K562 (cell line): ENCODE data around the gene CPSF4. TPM values are rescaled to one million over a fixed set of nuclear protein-coding genes. Genes with fewer than 3 reads are reported as not detected.

ENCODE experiments used
- ATAC-seq: fragments of 200-7000 bp; cut with Tn5 transposase; 3 replicates; pipeline ENCODE4 v1.9.1; 2020; ENCODE audit warnings: moderate library complexity
- BruUV-seq: library from RNA; stranded (reverse); fragments of 400-500 nt; replicated peaks from 2 replicates; lab custom pipeline; 2021; lab: Mats Ljungman, UMichigan
- CTCF ChIA-PET: fragments of 300-600 bp; formaldehyde crosslinking; extraction: SDS; loops from one replicate; lab custom pipeline; 2021; ENCODE audit warnings: low intra/inter-chr PET ratio; lab: Yijun Ruan, JAX
- POLR2A ChIA-PET: fragments of 300-600, 350-650 bp; sonication (Branson Sonifier 250); formaldehyde crosslinking; extraction: SDS; loops from one replicate; lab custom pipeline; 2021; ENCODE audit warnings: antibody characterized with exemption, inconsistent platforms; lab: Yijun Ruan, JAX
- DNase-seq, 4 experiments: peaks; one replicate each; pipeline versions ENCODE4 v3.0.0 to v3.0.0-alpha.2; 2011 to 2018; ENCODE audit warnings: low spot score in 3 of 4, mixed read lengths in 3 of 4; ENCODE audit errors: extremely low read depth in 1 of 4
- FAIRE-seq: peaks from 2 replicates; lab custom pipeline; 2011; peaks lifted over from hg19 to GRCh38; lab: Jason Lieb, UNC
- H2AFZ ChIP-seq: 2 replicates; pipeline ENCODE4 v1.6.0; 2011; ENCODE audit warnings: low read depth, low read length, control low read depth, inconsistent platforms
- H3K27ac ChIP-seq: fragments of 200-600 bp; 3 replicates; pipeline ENCODE4 v1.8.0; 2011; ENCODE audit warnings: low read depth, mild to moderate bottlenecking, control low read depth, inconsistent platforms, low read length, moderate library complexity, mixed read lengths; ENCODE audit errors: extremely low read depth
- H3K27me3 ChIP-seq, 2 experiments: fragments of 300-600 bp in 1 of 2; 2 replicates in 1 of 2; 3 replicates in 1 of 2; pipeline versions ENCODE4 v1.6.0 to v1.8.0; 2011; ENCODE audit warnings: inconsistent platforms in 2 of 2, low read length in 2 of 2, mild to moderate bottlenecking in 1 of 2, mixed read lengths in 1 of 2, moderate library complexity in 1 of 2; ENCODE audit not compliant: control insufficient read depth in 2 of 2, insufficient read depth in 2 of 2
- H3K36me3 ChIP-seq: fragments of 300-600 bp; 3 replicates; pipeline ENCODE4 v1.8.0; 2011; ENCODE audit warnings: mild to moderate bottlenecking, low read length, inconsistent platforms; ENCODE audit not compliant: control insufficient read depth, insufficient read depth
- H3K4me1 ChIP-seq, 2 experiments: fragments of 200-600 bp in 1 of 2; replicated peaks in 1 of 2; 2 replicates in 1 of 2; 3 replicates in 1 of 2; pipeline versions ENCODE4 v1.5.1 to v1.8.0; 2011; ENCODE audit warnings: inconsistent platforms in 2 of 2, low read length in 2 of 2, mild to moderate bottlenecking in 1 of 2, mixed read lengths in 1 of 2, moderate library complexity in 1 of 2; ENCODE audit not compliant: control insufficient read depth in 2 of 2, insufficient read depth in 2 of 2
- H3K4me2 ChIP-seq: 2 replicates; pipeline ENCODE4 v1.6.1; 2011; ENCODE audit warnings: low read length, control low read depth, inconsistent platforms, mixed read lengths; ENCODE audit not compliant: insufficient read depth
- H3K4me3 ChIP-seq: fragments of 200-600 bp; sonication (generic), shearing (Covaris generic); 2 replicates; pipeline ENCODE4 v1.5.1; 2016; ENCODE audit warnings: control low read depth, inconsistent platforms
- H3K79me2 ChIP-seq: fragments of 200-600 bp; 3 replicates; pipeline ENCODE4 v1.8.0; 2011; ENCODE audit warnings: low read length, inconsistent platforms; ENCODE audit not compliant: control insufficient read depth, insufficient read depth
- H3K9ac ChIP-seq, 2 experiments: 2 replicates each; pipeline versions ENCODE4 v1.6.0 to v1.6.1; 2011; ENCODE audit warnings: low read depth in 2 of 2, low read length in 2 of 2, control low read depth in 1 of 2, inconsistent platforms in 1 of 2, mild to moderate bottlenecking in 1 of 2, mixed read lengths in 1 of 2; ENCODE audit not compliant: insufficient read depth in 1 of 2
- H3K9me1 ChIP-seq: one replicate; pipeline ENCODE4 v1.6.0; 2011; ENCODE audit warnings: inconsistent platforms, mild to moderate bottlenecking, low read length, moderate library complexity; ENCODE audit not compliant: control insufficient read depth, insufficient read depth
- H3K9me3 ChIP-seq: replicated peaks from 2 replicates; pipeline ENCODE4 v1.5.1; 2011; ENCODE audit warnings: low read depth, low read length, inconsistent platforms; ENCODE audit not compliant: control insufficient read depth, insufficient read depth
- H4K20me1 ChIP-seq: replicated peaks from 2 replicates; pipeline ENCODE4 v1.6.1; 2011; ENCODE audit warnings: low read length, inconsistent platforms, mixed read lengths; ENCODE audit not compliant: control insufficient read depth, insufficient read depth
- ATF4 ChIP-seq: fragments of 450-650 bp; formaldehyde crosslinking; IDR thresholded peaks from 2 replicates; pipeline ENCODE4 v1.4.0; 2022; ENCODE audit warnings: mild to moderate bottlenecking, moderate library complexity
- BACH1 ChIP-seq: fragments of 200-800 bp; sonication (Bioruptor generic); IDR thresholded peaks from 2 replicates; pipeline ENCODE4 v1.6.1; 2016; ENCODE audit warnings: missing genetic modification characterization, missing compliant biosample characterization
- BHLHE40 ChIP-seq: IDR thresholded peaks from 2 replicates; pipeline ENCODE4 v1.6.1; 2011; ENCODE audit warnings: low read length, improper control_type of control experiment
- CREB3L1 ChIP-seq: fragments of 450-650 bp; IDR thresholded peaks from 2 replicates; pipeline ENCODE4 v1.6.1; 2014; ENCODE audit warnings: low read depth, mild to moderate bottlenecking, moderate library complexity, borderline replicate concordance
- CTCF ChIP-seq, 3 experiments: IDR thresholded peaks in 2 of 3; conservative IDR thresholded peaks in 1 of 3; 2 replicates each; pipeline ENCODE4 v1.5.1; 2011 to 2012; ENCODE audit warnings: low read length in 3 of 3, mild to moderate bottlenecking in 3 of 3, control low read depth in 2 of 3, improper control_type of control experiment in 1 of 3, inconsistent platforms in 1 of 3, low read depth in 1 of 3, mixed read lengths in 1 of 3, moderate library complexity in 1 of 3; ENCODE audit not compliant: insufficient read depth in 2 of 3
- EP300 ChIP-seq: IDR thresholded peaks from 2 replicates; pipeline ENCODE4 v1.6.1; 2012; ENCODE audit warnings: low read length, improper control_type of control experiment
- EWSR1 ChIP-seq: fragments of 450-650 bp; IDR thresholded peaks from 2 replicates; pipeline ENCODE4 v1.6.1; 2018; ENCODE audit warnings: borderline replicate concordance, mild to moderate bottlenecking, low read depth, moderate library complexity; ENCODE audit not compliant: partially characterized antibody
- IRF1 ChIP-seq: sonication (generic); formaldehyde crosslinking; IDR thresholded peaks from 2 replicates; pipeline ENCODE4 v1.8.0; 2022; ENCODE audit warnings: missing genetic modification reagents, mild to moderate bottlenecking, borderline replicate concordance
- MCM7 ChIP-seq, 2 experiments: fragments of 450-650 bp; IDR thresholded peaks; 2 replicates each; pipeline ENCODE4 v1.6.1; 2016 to 2018
- POLR2A ChIP-seq: fragments of 450-650 bp; conservative IDR thresholded peaks from 2 replicates; pipeline ENCODE4 v1.6.1; 2016
- POLR2G ChIP-seq: fragments of 200-400 bp; formaldehyde crosslinking; IDR thresholded peaks from 2 replicates; pipeline ENCODE4 v1.6.1; 2017; ENCODE audit warnings: low read depth, mild to moderate bottlenecking, antibody characterized with exemption, low read length, moderate library complexity
- RBFOX2 ChIP-seq: fragments of 200-400 bp; formaldehyde crosslinking; IDR thresholded peaks from 2 replicates; pipeline ENCODE4 v1.6.1; 2017; ENCODE audit warnings: low read depth, mild to moderate bottlenecking, low read length, moderate library complexity
- RHOXF2B ChIP-seq: fragments of 250-450 bp; sonication (Bioruptor Pico); conservative IDR thresholded peaks from 2 replicates; pipeline ENCODE4 v1.5.1; 2021
- SETDB1 ChIP-seq: IDR thresholded peaks from one replicate; pipeline ENCODE4 v1.6.1; 2012; ENCODE audit warnings: low read length, control low read depth, inconsistent platforms
- SUPT5H ChIP-seq: fragments of 450-650 bp; IDR thresholded peaks from 2 replicates; pipeline ENCODE4 v1.6.1; 2016
- ZBTB34 ChIP-seq: fragments of 250-450 bp; sonication (Bioruptor Pico); IDR thresholded peaks from 2 replicates; pipeline ENCODE4 v1.8.0; 2021; ENCODE audit warnings: mild to moderate bottlenecking, moderate library complexity
- WGBS: fragments of 100-300 bp; shearing (Covaris generic); methylation state at CpG from one replicate; pipeline ENCODE4 v1.1.6; 2016; ENCODE audit warnings: low coverage, mixed read lengths; ENCODE audit not compliant: insufficient coverage; ENCODE audit errors: missing lambda C conversion rate; 5-methylcytosine and 5-hydroxymethylcytosine counted together
- in situ Hi-C: fragments of 300-500 bp; cut with MboI; formaldehyde crosslinking; loops from 4 replicates; pipeline ENCODE4 v1.15.0; 2018; ENCODE audit warnings: inconsistent platforms, mixed read lengths
- intact Hi-C: fragments of 100-400 bp; cut with micrococcal nuclease; formaldehyde crosslinking; loops from 2 replicates; pipeline ENCODE4 v1.14.2; 2022
- polyA plus RNA-seq, 8 experiments: library from polyadenylated mRNA; depleted of rRNA in 4 of 8; stranded (reverse) in 5 of 8; unstranded in 3 of 8; fragments of >200 nt; fragmentation: Nextera tagmentation in 2 of 8; fragmentation: Illumina TruSeq in 1 of 8; extraction: Ambion mirVana in 2 of 8; extraction: Trizol in 1 of 8; gene quantifications; 2 replicates each; pipeline versions ENCODE4 v1.2.1 to v1.2.3, GENCODE V29; 2011 to 2014; ENCODE audit warnings: inconsistent platforms in 1 of 8, missing spikeins in 1 of 8
- total RNA-seq, 7 experiments: library from RNA; depleted of rRNA in 6 of 7; stranded (reverse); fragments of >200 nt in 6 of 7; fragmentation: Illumina TruSeq in 2 of 7; extraction: Trizol in 2 of 7; gene quantifications; 2 replicates each; pipeline versions ENCODE4 v1.2.1 to v1.2.3, GENCODE V29; 2011 to 2021; ENCODE audit warnings: low replicate concordance in 1 of 7

The CPSF4 gene
- total and polyA plus RNA-seq, 9 of the 15 experiments (the other 6 are each of a cell fraction or from before 2014, with no cell fraction given), result 16.9 to 118 (median 71.7) TPM

- no peaks in the 10 kb centered on the region for H3K27me3 ChIP-seq
- no peak overlapping the region for H3K4me2 ChIP-seq
- 92% methylated on average over 14 of the region's 14 CpGs for WGBS
- ATAC-seq (peak; percentile 9; the same call in 1 of the 3 replicates), DNase-seq (no peak), FAIRE-seq (no peak)
- in situ Hi-C loops, result no loop called here
- POLR2A ChIA-PET, result interaction anchor here (0.6 to 4.7 kb wide), 4 partner anchors 9 to 224 kb away, joined by 3 to 35 read pairs (median 5); partner anchors contain the start of genes BUD31 and PDAP1
- BruUV-seq, result TSS peak; percentile 92
- H3K9ac ChIP-seq, result peak overlapping the region in 1 of 2 experiments; percentile 65; a peak in 2 of 4 replicates
- no peaks in the 10 kb centered on the region for H3K9me1 ChIP-seq
- CTCF ChIA-PET, result no interaction called here
- no peaks in the 10 kb centered on the region for H3K9me3 ChIP-seq
- H3K4me1 ChIP-seq, result peaks cover 0 to 32% of the 10 kb centered on the region in 2 experiments; a peak in 2 of 5 replicates
- H3K27ac ChIP-seq, result no peak overlapping the region
- peaks cover 96% of the 10 kb centered on the region for H3K36me3 ChIP-seq
- H4K20me1 ChIP-seq, result peaks cover 28% of the 10 kb centered on the region; the same call in 1 of the 2 replicates
- intact Hi-C loops, result no loop called here
- H3K79me2 ChIP-seq, result no peaks in the 10 kb centered on the region
- H3K4me3 ChIP-seq, result no peak overlapping the region
- no peak overlapping the region for H2AFZ ChIP-seq
- TF ChIP-seq RBFOX2, result peak; percentile 59
- no peak for TF ChIP-seq BHLHE40
- TF ChIP-seq EP300, result no peak
- no peak for TF ChIP-seq SETDB1
- TF ChIP-seq EWSR1, result no peak
- no peak for TF ChIP-seq CREB3L1
- TF ChIP-seq IRF1 (CRISPR knock-in tag), result no peak
- no peak for TF ChIP-seq RHOXF2B (CRISPR knock-in tag)
- TF ChIP-seq BACH1 (tag), result no peak
- TF ChIP-seq ZBTB34 (CRISPR knock-in tag), result no peak
- peak; percentile 61 for TF ChIP-seq SUPT5H
- peak; percentile 71 for TF ChIP-seq POLR2G
- 0 out of 2 replicates have a peak, but pooled peaks have one; percentile 10 for TF ChIP-seq ATF4
- TF ChIP-seq POLR2A, result peak; percentile 76
- no peak for TF ChIP-seq MCM7 (IDR thresholded peaks at IDR 0.05)
- peak; percentile 12 to 27 (median 24); a peak in 3 of 6 replicates for TF ChIP-seq CTCF (IDR thresholded peaks at IDR 0.05 in 2 of 3, conservative IDR thresholded peaks at IDR 0.05 in 1 of 3; ENCODE audit: insufficient read depth in 2 of 3, low read depth in 1 of 3, low read length in 3 of 3)
Observed at GRCh38 chr7:99395616-99396327, 43.0 kb upstream of the CPSF4 start.
